ENCODE measurements around the gene ABAT. TPM values are rescaled to one million over a fixed set of nuclear protein-coding genes. Genes with fewer than 3 reads are reported as not detected.

Gene ABAT
- total and polyA plus RNA-seq, 9 donors = 3.8 to 20.3 (median 13.6) TPM

DNA sequence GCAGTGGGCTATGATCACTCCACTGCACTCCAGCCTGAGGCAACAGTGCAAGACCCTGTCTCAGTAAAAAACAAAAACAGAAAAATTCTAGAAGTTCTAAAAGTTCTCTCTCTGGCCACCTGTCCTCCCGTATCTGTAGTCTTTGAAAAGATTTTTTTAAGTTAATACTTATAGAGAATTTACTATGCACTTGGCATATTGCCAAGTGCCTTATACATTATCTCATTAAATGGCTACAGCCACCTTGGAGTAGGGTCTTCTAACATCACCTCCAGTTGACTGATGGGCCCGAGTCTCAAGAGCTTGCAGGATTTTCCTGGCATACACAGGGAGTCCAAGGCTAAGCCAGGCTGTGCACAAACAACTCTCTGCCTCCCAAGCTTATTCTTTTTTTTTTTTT lies 78.3 kb downstream of the ABAT start:
- H3K4me1 ChIP-seq (ENCODE audit: insufficient read depth) = no peaks in the 10 kb centered on the region
- intact Hi-C loops (cut with DNase I) = no loop called here
- H3K27me3 ChIP-seq = no peaks in the 10 kb centered on the region
- H3K36me3 ChIP-seq = no peaks in the 10 kb centered on the region
- TF ChIP-seq EP300 (IDR thresholded peaks at IDR 0.05) (no peak), POLR2A (IDR thresholded peaks at IDR 0.05) (no peak)
- TF ChIP-seq, protein P1, sequence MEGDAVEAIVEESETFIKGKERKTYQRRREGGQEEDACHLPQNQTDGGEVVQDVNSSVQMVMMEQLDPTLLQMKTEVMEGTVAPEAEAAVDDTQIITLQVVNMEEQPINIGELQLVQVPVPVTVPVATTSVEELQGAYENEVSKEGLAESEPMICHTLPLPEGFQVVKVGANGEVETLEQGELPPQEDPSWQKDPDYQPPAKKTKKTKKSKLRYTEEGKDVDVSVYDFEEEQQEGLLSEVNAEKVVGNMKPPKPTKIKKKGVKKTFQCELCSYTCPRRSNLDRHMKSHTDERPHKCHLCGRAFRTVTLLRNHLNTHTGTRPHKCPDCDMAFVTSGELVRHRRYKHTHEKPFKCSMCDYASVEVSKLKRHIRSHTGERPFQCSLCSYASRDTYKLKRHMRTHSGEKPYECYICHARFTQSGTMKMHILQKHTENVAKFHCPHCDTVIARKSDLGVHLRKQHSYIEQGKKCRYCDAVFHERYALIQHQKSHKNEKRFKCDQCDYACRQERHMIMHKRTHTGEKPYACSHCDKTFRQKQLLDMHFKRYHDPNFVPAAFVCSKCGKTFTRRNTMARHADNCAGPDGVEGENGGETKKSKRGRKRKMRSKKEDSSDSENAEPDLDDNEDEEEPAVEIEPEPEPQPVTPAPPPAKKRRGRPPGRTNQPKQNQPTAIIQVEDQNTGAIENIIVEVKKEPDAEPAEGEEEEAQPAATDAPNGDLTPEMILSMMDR (IDR thresholded peaks at IDR 0.05) = no peak
- 36 to 61% (median 39%) methylated on average over 2 of the region's 2 CpGs for WGBS, 3 donors
- H3K27ac ChIP-seq = no peak overlapping the region
- no peaks in the 10 kb centered on the region for H3K9me3 ChIP-seq
- no peak overlapping the region for H3K4me3 ChIP-seq
- no peak for DNase-seq

DNA sequence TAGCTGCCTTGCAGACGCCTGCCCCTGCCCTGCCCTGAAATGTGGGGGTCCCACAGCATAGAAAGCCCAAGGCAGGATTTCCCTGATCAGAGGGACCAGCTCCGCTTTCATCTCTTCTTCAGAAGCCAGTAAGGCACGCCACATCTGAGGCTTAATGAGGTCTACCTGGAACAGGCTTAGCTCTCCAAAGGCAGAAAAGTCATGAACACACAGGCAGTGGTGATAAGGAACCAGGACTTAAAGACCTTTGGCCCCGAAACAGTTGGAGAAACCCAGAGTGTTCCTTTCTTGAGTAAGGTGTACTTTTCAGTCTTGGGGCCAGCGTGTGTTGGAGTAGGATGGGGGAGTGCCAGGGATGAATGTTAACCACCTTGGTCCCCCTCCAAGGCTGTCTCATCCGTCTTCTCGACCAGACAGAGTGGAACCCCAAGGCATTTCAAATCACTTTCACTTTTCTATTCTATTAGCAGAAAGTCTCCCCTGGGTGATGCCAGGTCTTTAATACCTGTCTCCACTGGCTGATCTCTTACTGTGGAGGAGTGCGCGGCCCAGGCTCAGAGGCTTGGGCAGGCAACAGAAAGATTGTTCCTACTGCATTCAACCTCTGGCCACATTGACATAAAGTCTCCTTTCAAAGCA lies 79.1 kb downstream of the ABAT start:
- WGBS, 3 donors = 61 to 85% (median 70%) methylated on average over 9 of the region's 9 CpGs

DNA sequence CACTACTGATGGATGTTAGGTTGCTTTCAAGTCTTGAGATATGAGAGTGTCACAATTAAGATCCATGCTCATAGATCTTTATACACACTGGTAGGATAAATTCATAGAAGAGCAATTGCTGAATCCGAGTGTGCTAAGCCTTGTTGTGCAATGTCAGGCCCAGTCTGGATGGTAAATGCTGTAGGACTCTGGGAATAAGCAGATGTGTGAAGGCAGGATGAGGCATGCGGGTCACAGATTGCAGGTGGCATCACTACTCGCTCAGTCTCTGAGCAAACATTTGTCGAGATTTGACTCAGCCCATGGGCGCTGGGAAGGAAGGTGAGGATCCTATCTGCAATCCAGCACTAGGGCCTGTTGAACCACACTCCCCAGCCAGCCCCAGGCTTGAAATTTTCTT lies 82.3 kb downstream of the ABAT start:
- 92 to 93% (median 93%) methylated on average over 5 of the region's 5 CpGs for WGBS, 3 donors
- Histone ChIP-seq H3K36me3 (no peaks in the 10 kb centered on the region), H3K4me1 (ENCODE audit: insufficient read depth) (no peaks in the 10 kb centered on the region), H3K27me3 (no peaks in the 10 kb centered on the region), H3K9me3 (no peaks in the 10 kb centered on the region), H3K4me3 (no peak overlapping the region), H3K27ac (no peak overlapping the region)
- intact Hi-C loops (cut with DNase I) = no loop called here
- TF ChIP-seq EP300 (IDR thresholded peaks at IDR 0.05) (no peak), POLR2A (IDR thresholded peaks at IDR 0.05) (no peak)
- DNase-seq = peak in 1 of 5 donors; percentile 13

More for the DNA sequence above, 79.1 kb downstream of the ABAT start:
- no peak overlapping the region for H3K27ac ChIP-seq
- H3K36me3 ChIP-seq = no peaks in the 10 kb centered on the region
- intact Hi-C loops (cut with DNase I) = no loop called here
- no peaks in the 10 kb centered on the region for H3K9me3 ChIP-seq
- H3K4me1 ChIP-seq (ENCODE audit: insufficient read depth) = no peaks in the 10 kb centered on the region
- TF ChIP-seq POLR2A (IDR thresholded peaks at IDR 0.05) (no peak), EP300 (IDR thresholded peaks at IDR 0.05) (no peak)
- TF ChIP-seq, protein P1 (IDR thresholded peaks at IDR 0.05) = no peak
- no peaks in the 10 kb centered on the region for H3K27me3 ChIP-seq
- DNase-seq = peak in 1 of 5 donors; percentile 11
- no peak overlapping the region for H3K4me3 ChIP-seq

DNA sequence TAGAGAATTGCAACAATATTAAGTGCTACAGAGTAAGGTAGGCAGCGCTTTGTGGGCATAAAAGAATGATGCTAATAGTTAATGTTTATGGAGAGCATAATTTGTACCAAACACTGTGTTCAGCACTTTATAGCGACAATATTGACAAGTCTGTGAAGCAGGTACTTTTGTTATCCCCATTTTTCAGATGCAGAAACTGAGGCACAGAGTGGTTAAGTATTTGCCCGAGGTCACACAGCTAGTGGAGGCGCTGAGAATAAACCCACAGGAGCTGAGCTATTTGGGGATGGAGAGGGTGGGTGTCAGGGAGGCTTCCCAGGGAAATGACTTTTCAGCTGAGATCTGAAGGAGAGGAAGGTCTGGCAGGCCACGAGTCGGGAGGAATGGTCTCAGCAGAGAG lies 83.6 kb downstream of the ABAT start:
- intact Hi-C loops (cut with DNase I) = no loop called here
- H3K27ac ChIP-seq = no peak overlapping the region
- H3K27me3 ChIP-seq = no peaks in the 10 kb centered on the region
- no peaks in the 10 kb centered on the region for H3K36me3 ChIP-seq
- WGBS, 3 donors = 92 to 97% (median 93%) methylated on average over 6 of the region's 6 CpGs
- H3K4me3 ChIP-seq = no peak overlapping the region
- TF ChIP-seq, protein P1 (IDR thresholded peaks at IDR 0.05) = no peak
- TF ChIP-seq EP300 (IDR thresholded peaks at IDR 0.05) (no peak), POLR2A (IDR thresholded peaks at IDR 0.05) (no peak)
- no peak for DNase-seq
- H3K4me1 ChIP-seq (ENCODE audit: insufficient read depth) = no peaks in the 10 kb centered on the region
- no peaks in the 10 kb centered on the region for H3K9me3 ChIP-seq

DNA sequence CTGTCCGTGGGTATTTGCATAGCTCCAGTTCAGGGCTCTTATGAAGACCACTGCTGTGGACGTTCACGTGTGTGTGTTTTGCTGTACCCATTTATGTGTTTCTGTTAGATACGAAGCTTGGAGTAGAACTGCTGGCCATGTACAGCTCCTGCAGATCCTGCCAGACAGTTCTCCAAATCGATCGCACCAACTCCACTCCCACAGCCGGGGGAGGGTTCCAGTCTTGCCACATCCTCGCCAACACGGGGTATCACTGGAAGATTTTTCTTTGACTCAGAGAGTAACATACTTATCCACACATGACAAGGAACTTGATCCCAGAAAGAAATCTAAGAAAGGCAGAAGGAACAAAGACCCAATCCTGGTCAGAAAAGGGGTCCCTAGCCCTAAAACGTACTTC lies 85.6 kb downstream of the ABAT start:
- intact Hi-C loops (cut with DNase I) = no loop called here
- no peak overlapping the region for H3K4me3 ChIP-seq
- H3K27me3 ChIP-seq = no peaks in the 10 kb centered on the region
- no peaks in the 10 kb centered on the region for H3K36me3 ChIP-seq
- no peaks in the 10 kb centered on the region for H3K9me3 ChIP-seq
- 74 to 77% (median 77%) methylated on average over 10 of the region's 10 CpGs for WGBS, 3 donors
- H3K4me1 ChIP-seq (ENCODE audit: insufficient read depth) = no peaks in the 10 kb centered on the region
- TF ChIP-seq POLR2A (IDR thresholded peaks at IDR 0.05) = no peak
- TF ChIP-seq EP300 (IDR thresholded peaks at IDR 0.05) = no peak
- TF ChIP-seq, protein P1 (IDR thresholded peaks at IDR 0.05) = no peak
- H3K27ac ChIP-seq = no peak overlapping the region
- peak in 1 of 5 donors; percentile 6 for DNase-seq

Measured in ovary (tissue), 9 donors.